Stimulated activated CD4-positive, alpha-beta T cell treated with anti-CD3 and anti-CD28 coated beads, Interleukin-4, amount 100 ng/mL, for 48 hours (primary cell): ENCODE measurements around the gene CCL17.
"Not testable (repeated sequence)": the region's sequence is repeated elsewhere in the genome, so short reads cannot be mapped to it uniquely, and the experiment has no call there.

Experiments used
- DNase-seq, 2 donors: peaks; one replicate each; pipeline ENCODE4 v3.0.0-alpha.2; 2020; ENCODE audit warnings: low read depth in 2 of 2

CCL17 gene

GRCh38 chr16:57432505-57432904, 27.9 kb downstream of the CCL17 start:
- no peak for DNase-seq

GRCh38 chr16:57432989-57433388, 28.4 kb downstream of the CCL17 start:
- no peak for DNase-seq

GRCh38 chr16:57434003-57434402, 29.4 kb downstream of the CCL17 start:
- no peak for DNase-seq

GRCh38 chr16:57435838-57436237, 31.3 kb downstream of the CCL17 start:
- no peak for DNase-seq

- DNase-seq, result not testable (repeated sequence)
Measured at GRCh38 chr16:57439947-57440346, 35.4 kb downstream of the CCL17 start.

- DNase-seq, result not testable (repeated sequence)
Measured at GRCh38 chr16:57440551-57440950, 36.0 kb downstream of the CCL17 start.

- no peak for DNase-seq
Measured at GRCh38 chr16:57444711-57445110, 40.1 kb downstream of the CCL17 start.

- DNase-seq, result no peak
Measured at GRCh38 chr16:57445510-57445909, 40.9 kb downstream of the CCL17 start.

- DNase-seq, result peak in 1 of 2 donors; percentile 18
Measured at GRCh38 chr16:57446531-57447185, 42.1 kb downstream of the CCL17 start.

- DNase-seq, result peak; percentile 87 to 89
Measured at GRCh38 chr16:57447186-57447962, 42.8 kb downstream of the CCL17 start, which contains the start of the genes CIAPIN1 and COQ9. CIAPIN1 (minus strand) TSS chr16:57447385; CDS start chr16:57440928, 6,457 bp downstream. COQ9 (plus strand) TSS chr16:57447479; CDS start chr16:57447506, 27 bp downstream.

- DNase-seq, result no peak
Measured at GRCh38 chr16:57452021-57452420, 47.5 kb downstream of the CCL17 start.

GRCh38 chr16:57462209-57462977, 57.8 kb downstream of the CCL17 start, which contains the start of gene POLR2C:
POLR2C (plus strand) TSS chr16:57462679; CDS start chr16:57462725, 46 bp downstream.
- peak; percentile 89 to 92 for DNase-seq

GRCh38 chr16:57462978-57463362, 58.4 kb downstream of the CCL17 start:
- DNase-seq, result no peak

- DNase-seq, result no peak
Measured at GRCh38 chr16:57464523-57464922, 60.0 kb downstream of the CCL17 start.
